H1 (cell line): Measurements from ENCODE around the gene PRKCH. TPM values are rescaled to one million over a fixed set of nuclear protein-coding genes. Genes with fewer than 3 reads are reported as not detected.

ENCODE experiments used
- CTCF ChIA-PET: fragments of 300-600 bp; sonication (Branson Sonifier 250); formaldehyde crosslinking; loops from one replicate; lab custom pipeline; 2021; ENCODE audit not compliant: partially characterized antibody; lab: Charles Lee
- POLR2A ChIA-PET: fragments of 300-600 bp; sonication (Branson Sonifier 250); formaldehyde crosslinking; loops from one replicate; lab custom pipeline; 2021; ENCODE audit warnings: inconsistent platforms; ENCODE audit not compliant: partially characterized antibody; lab: Charles Lee
- DNase-seq, 2 experiments: peaks; one replicate each; pipeline versions ENCODE4 v3.0.0 to v3.0.0-alpha.2; 2010 to 2022; ENCODE audit warnings: low spot score in 2 of 2, low read depth in 1 of 2, mixed read lengths in 1 of 2
- FAIRE-seq: peaks from 2 replicates; lab custom pipeline; 2011; peaks lifted over from hg19 to GRCh38; lab: Jason Lieb, UNC
- H2AFZ ChIP-seq: 2 replicates; pipeline ENCODE4 v1.8.1; 2012; ENCODE audit warnings: low read length, inconsistent platforms
- H2AK5ac ChIP-seq: 2 replicates; pipeline ENCODE4 v1.6.1; 2013; ENCODE audit warnings: low read depth, low read length
- H2BK120ac ChIP-seq: replicated peaks from 2 replicates; pipeline ENCODE3; 2013; ENCODE audit warnings: low read depth, low read length, inconsistent platforms
- H2BK12ac ChIP-seq: 2 replicates; pipeline ENCODE4 v1.6.1; 2013; ENCODE audit warnings: low read depth, low read length
- H2BK15ac ChIP-seq: 2 replicates; pipeline ENCODE4 v1.6.1; 2013; ENCODE audit warnings: low read length
- H2BK20ac ChIP-seq: 2 replicates; pipeline ENCODE4 v1.6.1; 2013; ENCODE audit warnings: low read length
- H2BK5ac ChIP-seq: 2 replicates; pipeline ENCODE4 v1.6.1; 2013; ENCODE audit warnings: low read depth, low read length
- H3K14ac ChIP-seq: 2 replicates; pipeline ENCODE4 v1.6.1; 2013; ENCODE audit warnings: inconsistent platforms; ENCODE audit not compliant: insufficient read length
- H3K18ac ChIP-seq: 2 replicates; pipeline ENCODE4 v1.6.1; 2013; ENCODE audit warnings: low read length; ENCODE audit errors: extremely low read depth
- H3K23ac ChIP-seq: 2 replicates; pipeline ENCODE4 v1.6.1; 2013; ENCODE audit warnings: inconsistent platforms; ENCODE audit not compliant: insufficient read length
- H3K23me2 ChIP-seq: 2 replicates; pipeline ENCODE4 v1.6.1; 2013; ENCODE audit warnings: low read depth, low read length
- H3K27ac ChIP-seq: 2 replicates; pipeline ENCODE4 v1.6.1; 2011; ENCODE audit warnings: low read depth, low read length, inconsistent platforms
- H3K27me3 ChIP-seq, 4 experiments: replicated peaks in 1 of 4; 1 replicate in 1 of 4; 2 replicates in 3 of 4; pipeline versions ENCODE4 v1.6.1 to v1.8.1; 2011 to 2013; ENCODE audit warnings: low read length in 3 of 4, mild to moderate bottlenecking in 3 of 4, inconsistent platforms in 2 of 4, mixed read lengths in 2 of 4, moderate library complexity in 1 of 4; ENCODE audit not compliant: control insufficient read depth in 3 of 4, insufficient read depth in 3 of 4; ENCODE audit errors: extremely low read depth in 1 of 4
- H3K36me3 ChIP-seq, 4 experiments: 2 replicates each; pipeline versions ENCODE4 v1.6.1 to v1.8.1; 2011 to 2013; ENCODE audit warnings: mild to moderate bottlenecking in 4 of 4, low read length in 3 of 4, moderate library complexity in 2 of 4, control low read depth in 1 of 4, inconsistent platforms in 1 of 4; ENCODE audit not compliant: insufficient read depth in 4 of 4, control insufficient read depth in 2 of 4
- H3K4ac ChIP-seq: replicated peaks from 2 replicates; pipeline ENCODE3; 2013; ENCODE audit warnings: low read length, low read depth, mixed read lengths, inconsistent platforms; ENCODE audit not compliant: insufficient read length
- H3K4me1 ChIP-seq, 4 experiments: replicated peaks in 1 of 4; 1 replicate in 1 of 4; 2 replicates in 3 of 4; pipeline versions ENCODE4 v1.6.1 to v1.8.1; 2011 to 2013; ENCODE audit warnings: low read length in 3 of 4, inconsistent platforms in 2 of 4, mixed read lengths in 1 of 4; ENCODE audit not compliant: insufficient read depth in 4 of 4, control insufficient read depth in 3 of 4
- H3K4me2 ChIP-seq, 2 experiments: 2 replicates each; pipeline versions ENCODE4 v1.6.1 to v1.8.1; 2011 to 2013; ENCODE audit warnings: low read depth in 2 of 2, low read length in 2 of 2, control low read depth in 1 of 2, inconsistent platforms in 1 of 2, mild to moderate bottlenecking in 1 of 2; ENCODE audit not compliant: insufficient read depth in 1 of 2
- H3K4me3 ChIP-seq, 4 experiments: fragments of 200-600, 300-600 bp in 1 of 4; sonication (generic), shearing (Covaris generic), sonication (Bioruptor Twin) in 1 of 4; 2 replicates each; pipeline versions ENCODE4 v1.5.1 to v1.8.1; 2011 to 2016; ENCODE audit warnings: low read length in 4 of 4, low read depth in 3 of 4, control low read depth in 2 of 4, inconsistent platforms in 2 of 4, mild to moderate bottlenecking in 2 of 4, mixed read lengths in 1 of 4, moderate library complexity in 1 of 4; ENCODE audit not compliant: insufficient read depth in 2 of 4; ENCODE audit errors: extremely low read depth in 1 of 4
- H3K56ac ChIP-seq: replicated peaks from 2 replicates; pipeline ENCODE3; 2013; ENCODE audit warnings: low read depth, mild to moderate bottlenecking, mixed read lengths, low read length, inconsistent platforms; ENCODE audit not compliant: insufficient read length
- H3K79me1 ChIP-seq: 2 replicates; pipeline ENCODE4 v1.6.1; 2013; ENCODE audit warnings: low read depth, low read length, control low read depth
- H3K79me2 ChIP-seq, 2 experiments: 2 replicates each; pipeline versions ENCODE4 v1.6.1 to v1.8.1; 2012 to 2013; ENCODE audit warnings: low read length in 2 of 2, mild to moderate bottlenecking in 2 of 2, inconsistent platforms in 1 of 2; ENCODE audit not compliant: insufficient read depth in 2 of 2, control insufficient read depth in 1 of 2
- H3K9ac ChIP-seq, 4 experiments: replicated peaks in 1 of 4; 1 replicate in 1 of 4; 2 replicates in 3 of 4; pipeline versions ENCODE4 v1.6.1 to v1.8.1; 2011 to 2013; ENCODE audit warnings: low read depth in 3 of 4, low read length in 3 of 4, control low read depth in 2 of 4, mild to moderate bottlenecking in 2 of 4, moderate library complexity in 2 of 4, inconsistent platforms in 1 of 4; ENCODE audit errors: extremely low read depth in 1 of 4
- H3K9me3 ChIP-seq, 2 experiments: 2 replicates each; pipeline versions ENCODE4 v1.6.1 to v1.8.1; 2012 to 2013; ENCODE audit warnings: mild to moderate bottlenecking in 2 of 2, moderate library complexity in 2 of 2, control low read depth in 1 of 2, inconsistent platforms in 1 of 2, low read depth in 1 of 2, low read length in 1 of 2, mixed read lengths in 1 of 2; ENCODE audit not compliant: insufficient read depth in 2 of 2
- H4K20me1 ChIP-seq, 2 experiments: replicated peaks in 1 of 2; 2 replicates each; pipeline versions ENCODE3 to v1.8.1; 2011 to 2013; ENCODE audit warnings: inconsistent platforms in 2 of 2, low read length in 2 of 2, mild to moderate bottlenecking in 1 of 2; ENCODE audit not compliant: insufficient read depth in 2 of 2, control insufficient read depth in 1 of 2
- H4K5ac ChIP-seq: 2 replicates; pipeline ENCODE4 v1.6.1; 2013; ENCODE audit warnings: low read length, low read depth, mixed read lengths, inconsistent platforms; ENCODE audit not compliant: insufficient read length
- H4K8ac ChIP-seq: 2 replicates; pipeline ENCODE4 v1.8.0; 2013; ENCODE audit warnings: mild to moderate bottlenecking, moderate library complexity, low read length, inconsistent platforms; ENCODE audit not compliant: insufficient read depth; ENCODE audit errors: extremely low read depth
- H4K91ac ChIP-seq: replicated peaks from 2 replicates; pipeline ENCODE3; 2013; ENCODE audit warnings: low read length, mixed read lengths, inconsistent platforms; ENCODE audit not compliant: insufficient read length
- ASH2L ChIP-seq: fragments of 200-600, 300-600 bp; sonication (generic); IDR thresholded peaks from one replicate; pipeline ENCODE4 v1.7.1; 2017; ENCODE audit warnings: low read length
- BACH1 ChIP-seq: IDR thresholded peaks from 2 replicates; pipeline ENCODE4 v1.6.1; 2012; ENCODE audit warnings: low read length, improper control_type of control experiment
- CBX5 ChIP-seq: fragments of 300-800, 300-1000 bp; sonication (generic); IDR thresholded peaks from 2 replicates; pipeline ENCODE4 v1.7.1; 2016; ENCODE audit warnings: antibody characterized with exemption, low read length, low read depth
- CBX8 ChIP-seq: fragments of 300-800, 300-1000 bp; sonication (generic); IDR thresholded peaks from 2 replicates; pipeline ENCODE4 v1.7.1; 2016; ENCODE audit warnings: low read depth, low read length, borderline replicate concordance
- CHD1 ChIP-seq: IDR thresholded peaks from 2 replicates; pipeline ENCODE4 v1.6.1; 2012; ENCODE audit warnings: low read depth, low read length, improper control_type of control experiment
- EZH2 ChIP-seq: fragments of 200-600 bp; sonication (generic); IDR thresholded peaks from 2 replicates; pipeline ENCODE4 v1.7.1; 2012; ENCODE audit warnings: low read depth, mild to moderate bottlenecking, moderate library complexity, low read length, inconsistent platforms; ENCODE audit not compliant: severe bottlenecking
- MAFK ChIP-seq: IDR thresholded peaks from 2 replicates; pipeline ENCODE4 v1.6.1; 2012; ENCODE audit warnings: low read depth, mild to moderate bottlenecking, improper control_type of control experiment, low read length
- SP1 ChIP-seq: IDR thresholded peaks from 2 replicates; pipeline ENCODE4 v1.6.1; 2011; ENCODE audit warnings: low read depth, low read length
- TAF7 ChIP-seq: optimal IDR thresholded peaks from 2 replicates; pipeline ENCODE3; 2011; ENCODE audit warnings: low read depth, mild to moderate bottlenecking, inconsistent platforms, low read length, moderate library complexity, borderline replicate concordance
- TBP ChIP-seq: IDR thresholded peaks from 2 replicates; pipeline ENCODE4 v1.6.1; 2011; ENCODE audit warnings: low read depth, low read length, improper control_type of control experiment
- YY1 ChIP-seq: IDR thresholded peaks from 2 replicates; pipeline ENCODE4 v1.6.1; 2011; ENCODE audit warnings: low read depth, mild to moderate bottlenecking, low read length
- WGBS, 2 experiments: shearing (Covaris generic) in 1 of 2; methylation state at CpG; one replicate each; pipeline versions ENCODE4 v1.1.6 to v1.1.7; 2013 to 2015; ENCODE audit warnings: low lambda C conversion rate in 2 of 2, mixed read lengths in 2 of 2, inconsistent platforms in 1 of 2, low coverage in 1 of 2, missing lambda C conversion rate in 1 of 2; ENCODE audit not compliant: insufficient replicate concordance in 2 of 2, insufficient coverage in 1 of 2, insufficient read length in 1 of 2; ENCODE audit errors: extremely low coverage in 1 of 2, missing lambda C conversion rate in 1 of 2; 5-methylcytosine and 5-hydroxymethylcytosine counted together
- polyA plus RNA-seq, 7 experiments: library from polyadenylated mRNA; depleted of rRNA in 3 of 7; stranded (reverse) in 5 of 7; unstranded in 2 of 7; fragments of >200 nt in 5 of 7; fragments of 200-250 nt in 2 of 7; gene quantifications; 1 replicate in 5 of 7; 2 replicates in 1 of 7; 4 replicates in 1 of 7; pipeline versions ENCODE4 v1.2.1 to v1.2.3, GENCODE V29; 2011 to 2013; ENCODE audit warnings: missing spikeins in 2 of 7, mixed read lengths in 2 of 7
- total RNA-seq: library from RNA; stranded (reverse); fragmentation: NEBNext Ultra II Directional; extraction: Animal tissue kit (Norgen Biotek cat#: 25700); gene quantifications from 2 replicates; pipeline ENCODE4 v1.2.1, GENCODE V29; 2021
- TF ChIP-seq, protein P1 (sequence below): IDR thresholded peaks from 2 replicates; pipeline ENCODE4 v1.6.1; 2012; ENCODE audit warnings: low read length, inconsistent platforms
- TF ChIP-seq, protein P2 (sequence below): IDR thresholded peaks from 2 replicates; pipeline ENCODE4 v1.6.1; 2012; ENCODE audit warnings: inconsistent platforms

PRKCH gene
- total and polyA plus RNA-seq, 2 of the 8 experiments (the other 6 are each of a cell fraction or from before 2014, with no cell fraction given): 6.4 to 7.0 TPM

DNA sequence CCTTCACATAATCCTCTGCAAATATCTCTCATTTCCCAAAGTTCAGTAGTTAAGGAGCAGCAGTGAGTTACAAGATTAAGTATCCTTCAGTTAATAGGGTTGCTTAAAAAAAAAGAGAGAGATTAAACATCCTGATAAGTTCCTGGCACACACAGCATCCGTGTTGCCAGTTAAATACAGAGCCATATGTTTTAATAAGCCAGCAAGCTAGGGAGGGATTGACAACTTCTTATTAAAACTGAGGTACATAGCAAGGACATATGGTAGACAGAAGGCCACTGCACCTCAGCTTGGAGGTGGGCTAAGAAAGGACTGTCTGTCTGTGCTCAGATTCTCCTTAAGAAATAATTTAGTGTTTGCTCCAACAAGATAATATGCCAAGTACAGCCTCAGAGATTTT, 30.7 kb upstream of the PRKCH start:
- CTCF ChIA-PET: interaction anchor here (0.6 to 2.3 kb wide), 4 partner anchors 9 to 631 kb away, joined by 3 to 7 read pairs (median 4); partner anchors contain the start of gene TMEM30B
- no peaks in the 10 kb centered on the region for H4K20me1 ChIP-seq
- H2BK5ac ChIP-seq: no peak overlapping the region
- no peak overlapping the region for H3K18ac ChIP-seq
- no peaks in the 10 kb centered on the region for H3K36me3 ChIP-seq
- no peak overlapping the region for H3K27ac ChIP-seq
- no peak overlapping the region for H3K4me3 ChIP-seq
- H3K79me1 ChIP-seq: no peaks in the 10 kb centered on the region
- 84% methylated on average over 1 of the region's 1 CpG; no CpG with 5 or more reads in 1 of the 2 experiments for WGBS, 2 experiments
- no peak overlapping the region for H3K14ac ChIP-seq
- no peak overlapping the region for H2BK20ac ChIP-seq
- no peaks in the 10 kb centered on the region for H3K9me3 ChIP-seq
- H3K4me1 ChIP-seq: no peaks in the 10 kb centered on the region
- H2BK120ac ChIP-seq: no peak overlapping the region
- H3K27me3 ChIP-seq: no peaks in the 10 kb centered on the region
- no peak overlapping the region for H3K9ac ChIP-seq
- DNase-seq: no peak
- no peak overlapping the region for H3K4ac ChIP-seq
- H3K23ac ChIP-seq: no peak overlapping the region
- H2AK5ac ChIP-seq: no peak overlapping the region
- POLR2A ChIA-PET: interaction anchor here (0.7 kb wide), 1 partner anchor 824 kb away, joined by 5 read pairs; no protein-coding TSS in a partner anchor
- H4K8ac ChIP-seq: no peak overlapping the region
- H3K56ac ChIP-seq: no peak overlapping the region
- H3K79me2 ChIP-seq: no peaks in the 10 kb centered on the region
- H4K91ac ChIP-seq: no peak overlapping the region
- H2AFZ ChIP-seq: no peak overlapping the region
- H2BK15ac ChIP-seq: no peak overlapping the region
- no peak overlapping the region for H3K4me2 ChIP-seq
- FAIRE-seq: no peak
- no peaks in the 10 kb centered on the region for H3K23me2 ChIP-seq
- no peak overlapping the region for H4K5ac ChIP-seq
- H2BK12ac ChIP-seq: no peak overlapping the region
- no peak for TF ChIP-seq CHD1
- TF ChIP-seq, protein P1, sequence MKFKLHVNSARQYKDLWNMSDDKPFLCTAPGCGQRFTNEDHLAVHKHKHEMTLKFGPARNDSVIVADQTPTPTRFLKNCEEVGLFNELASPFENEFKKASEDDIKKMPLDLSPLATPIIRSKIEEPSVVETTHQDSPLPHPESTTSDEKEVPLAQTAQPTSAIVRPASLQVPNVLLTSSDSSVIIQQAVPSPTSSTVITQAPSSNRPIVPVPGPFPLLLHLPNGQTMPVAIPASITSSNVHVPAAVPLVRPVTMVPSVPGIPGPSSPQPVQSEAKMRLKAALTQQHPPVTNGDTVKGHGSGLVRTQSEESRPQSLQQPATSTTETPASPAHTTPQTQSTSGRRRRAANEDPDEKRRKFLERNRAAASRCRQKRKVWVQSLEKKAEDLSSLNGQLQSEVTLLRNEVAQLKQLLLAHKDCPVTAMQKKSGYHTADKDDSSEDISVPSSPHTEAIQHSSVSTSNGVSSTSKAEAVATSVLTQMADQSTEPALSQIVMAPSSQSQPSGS: no peak
- TF ChIP-seq CBX8: no peak
- no peak for TF ChIP-seq SP1
- no peak for TF ChIP-seq ASH2L
- no peak for TF ChIP-seq YY1
- no peak for TF ChIP-seq CBX5
- no peak for TF ChIP-seq MAFK
- no peak for TF ChIP-seq TAF7
- TF ChIP-seq TBP: no peak
- TF ChIP-seq BACH1: no peak
- no peak for TF ChIP-seq EZH2
- TF ChIP-seq, protein P2, sequence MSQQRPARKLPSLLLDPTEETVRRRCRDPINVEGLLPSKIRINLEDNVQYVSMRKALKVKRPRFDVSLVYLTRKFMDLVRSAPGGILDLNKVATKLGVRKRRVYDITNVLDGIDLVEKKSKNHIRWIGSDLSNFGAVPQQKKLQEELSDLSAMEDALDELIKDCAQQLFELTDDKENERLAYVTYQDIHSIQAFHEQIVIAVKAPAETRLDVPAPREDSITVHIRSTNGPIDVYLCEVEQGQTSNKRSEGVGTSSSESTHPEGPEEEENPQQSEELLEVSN: no peak
